GM12801 (cell line): Measurements from ENCODE around the gene RTN4RL2.

Source experiments
- CTCF ChIP-seq: IDR thresholded peaks from one replicate; pipeline ENCODE4 v1.5.1; 2011; ENCODE audit warnings: control low read depth; ENCODE audit not compliant: insufficient read length; ENCODE audit errors: extremely low read depth

RTN4RL2 gene

GRCh38 chr11:57434640-57435546 lies 25.4 kb upstream of the RTN4RL2 start:
- no peak for TF ChIP-seq CTCF

GRCh38 chr11:57436031-57436430 lies 24.3 kb upstream of the RTN4RL2 start:
- TF ChIP-seq CTCF: no peak

- no peak for TF ChIP-seq CTCF
These were observed 21.7 kb upstream of the RTN4RL2 start for GRCh38 chr11:57438345-57439285.

- no peak for TF ChIP-seq CTCF
These were observed 20.5 kb upstream of the RTN4RL2 start for GRCh38 chr11:57439786-57440185.

- no peak for TF ChIP-seq CTCF
These were observed 19.4 kb upstream of the RTN4RL2 start for GRCh38 chr11:57440744-57441414.

- no peak for TF ChIP-seq CTCF
These were observed 15.8 kb upstream of the RTN4RL2 start for GRCh38 chr11:57444362-57445121.
